Prostate gland (tissue), 2 donors: ENCODE measurements around the gene SRRM1.

Experiments used
- CTCF ChIP-seq, 4 experiments: fragments of 200-600 bp in 2 of 4; fragments of 450-650 bp in 2 of 4; sonication (generic) in 2 of 4; IDR thresholded peaks; 1 replicate in 3 of 4; 2 replicates in 1 of 4; pipeline ENCODE4 v1.5.1; 2016 to 2019; ENCODE audit warnings: antibody characterized with exemption in 4 of 4, mild to moderate bottlenecking in 2 of 4, moderate library complexity in 2 of 4
- POLR2A ChIP-seq: fragments of 450-650 bp; IDR thresholded peaks from one replicate; pipeline ENCODE4 v1.6.1; 2016; ENCODE audit warnings: antibody characterized with exemption, mild to moderate bottlenecking

GRCh38 chr1:24639881-24640280 lies 3.2 kb upstream of the SRRM1 start:
- no peak for TF ChIP-seq CTCF (IDR thresholded peaks at IDR 0.05)
- no peak for TF ChIP-seq POLR2A
